ENCODE results near the gene TADA1. TPM values are rescaled to one million over a fixed set of nuclear protein-coding genes. Genes with fewer than 3 reads are reported as not detected.

TADA1 gene
- total and polyA plus RNA-seq, 12 donors: 5.8 to 23.1 (median 13.1) TPM

GRCh38 chr1:166918956-166919316, 42.9 kb upstream of the TADA1 start:
- Histone ChIP-seq H3K9me3 (replicated peaks in 1 of 3) (no peaks in the 10 kb centered on the region), H3K4me1 (replicated peaks in 1 of 2) (peaks cover 4 to 8% of the 10 kb centered on the region in 2 donors), H3K27me3 (peaks cover 40% of the 10 kb centered on the region), H3K4me3 (no peak overlapping the region), H3K36me3 (replicated peaks in 1 of 2) (no peaks in the 10 kb centered on the region), H3K27ac (no peak overlapping the region)
- DNase-seq: no peak
- TF ChIP-seq CTCF (IDR thresholded peaks at IDR 0.05) (no peak), POLR2A (IDR thresholded peaks at IDR 0.05) (no peak)
- intact Hi-C loops (cut with DNase I): no loop called here
- 82 to 89% (median 83%) methylated on average over 2 of the region's 2 CpGs for WGBS, 4 donors

GRCh38 chr1:166918088-166918955, 42.3 kb upstream of the TADA1 start:
- WGBS, 4 donors: 77 to 86% (median 79%) methylated on average over 6 of the region's 6 CpGs
- Histone ChIP-seq H3K27ac (no peak overlapping the region), H3K27me3 (peaks cover 40% of the 10 kb centered on the region), H3K36me3 (replicated peaks in 1 of 2) (no peaks in the 10 kb centered on the region), H3K4me3 (no peak overlapping the region), H3K4me1 (replicated peaks in 1 of 2) (peaks cover 4 to 8% of the 10 kb centered on the region in 2 donors), H3K9me3 (replicated peaks in 1 of 3) (no peaks in the 10 kb centered on the region)
- intact Hi-C loops (cut with DNase I): no loop called here
- no peak for DNase-seq
- no peak for TF ChIP-seq POLR2A (IDR thresholded peaks at IDR 0.05)
- no peak for TF ChIP-seq CTCF (IDR thresholded peaks at IDR 0.05)

GRCh38 chr1:166915941-166916340, 39.9 kb upstream of the TADA1 start:
- Histone ChIP-seq H3K4me1 (replicated peaks in 1 of 2) (peaks cover 4 to 6% of the 10 kb centered on the region in 2 donors), H3K36me3 (replicated peaks in 1 of 2) (no peaks in the 10 kb centered on the region), H3K9me3 (replicated peaks in 1 of 3) (peaks cover 0 to 7% (median 0%) of the 10 kb centered on the region in 3 donors), H3K4me3 (no peak overlapping the region), H3K27me3 (peaks cover 29% of the 10 kb centered on the region), H3K27ac (no peak overlapping the region)
- TF ChIP-seq CTCF (IDR thresholded peaks at IDR 0.05) (no peak), POLR2A (IDR thresholded peaks at IDR 0.05) (no peak)
- intact Hi-C loops (cut with DNase I): no loop called here
- 78 to 90% (median 88%) methylated on average over 4 of the region's 4 CpGs for WGBS, 4 donors
- no peak for DNase-seq

- Histone ChIP-seq H3K4me3 (no peak overlapping the region), H3K27me3 (peaks cover 20% of the 10 kb centered on the region), H3K27ac (no peak overlapping the region), H3K9me3 (replicated peaks in 1 of 3) (peaks cover 0 to 7% (median 0%) of the 10 kb centered on the region in 3 donors), H3K36me3 (replicated peaks in 1 of 2) (no peaks in the 10 kb centered on the region), H3K4me1 (replicated peaks in 1 of 2) (no peaks in the 10 kb centered on the region)
- WGBS, 4 donors: 92 to 96% (median 92%) methylated on average over 1 of the region's 1 CpG
- no peak for DNase-seq
- intact Hi-C loops (cut with DNase I): no loop called here
- TF ChIP-seq POLR2A (IDR thresholded peaks at IDR 0.05): no peak
- TF ChIP-seq CTCF (IDR thresholded peaks at IDR 0.05): no peak
These were observed 39.0 kb upstream of the TADA1 start for GRCh38 chr1:166915042-166915441.
